ENCODE results near the gene HEPHL1.

The HEPHL1 gene

DNA sequence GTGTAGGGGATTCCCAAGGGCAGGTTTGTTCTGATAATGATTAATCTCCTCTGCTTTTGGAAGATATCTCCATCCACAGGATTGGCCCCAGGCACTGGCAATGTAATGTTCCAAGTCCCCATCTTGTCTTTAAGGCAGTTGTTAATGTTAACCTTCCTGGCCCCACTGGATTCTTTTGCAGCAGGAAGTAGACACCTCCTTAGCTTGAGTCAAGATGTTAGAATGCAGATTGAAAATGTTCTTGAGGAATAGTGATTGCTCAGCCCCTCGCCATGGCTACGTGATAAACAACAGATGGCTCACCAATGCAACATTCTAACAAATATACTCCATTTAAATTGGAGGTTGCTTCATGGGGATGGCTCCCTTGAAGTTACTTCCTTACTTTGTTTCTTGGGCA lies 7.3 kb downstream of the HEPHL1 start:
- H3K9me2 ChIP-seq (replicated peaks; ENCODE audit: insufficient read depth, low read length): no peaks in the 10 kb centered on the region
- TF ChIP-seq, protein P1, sequence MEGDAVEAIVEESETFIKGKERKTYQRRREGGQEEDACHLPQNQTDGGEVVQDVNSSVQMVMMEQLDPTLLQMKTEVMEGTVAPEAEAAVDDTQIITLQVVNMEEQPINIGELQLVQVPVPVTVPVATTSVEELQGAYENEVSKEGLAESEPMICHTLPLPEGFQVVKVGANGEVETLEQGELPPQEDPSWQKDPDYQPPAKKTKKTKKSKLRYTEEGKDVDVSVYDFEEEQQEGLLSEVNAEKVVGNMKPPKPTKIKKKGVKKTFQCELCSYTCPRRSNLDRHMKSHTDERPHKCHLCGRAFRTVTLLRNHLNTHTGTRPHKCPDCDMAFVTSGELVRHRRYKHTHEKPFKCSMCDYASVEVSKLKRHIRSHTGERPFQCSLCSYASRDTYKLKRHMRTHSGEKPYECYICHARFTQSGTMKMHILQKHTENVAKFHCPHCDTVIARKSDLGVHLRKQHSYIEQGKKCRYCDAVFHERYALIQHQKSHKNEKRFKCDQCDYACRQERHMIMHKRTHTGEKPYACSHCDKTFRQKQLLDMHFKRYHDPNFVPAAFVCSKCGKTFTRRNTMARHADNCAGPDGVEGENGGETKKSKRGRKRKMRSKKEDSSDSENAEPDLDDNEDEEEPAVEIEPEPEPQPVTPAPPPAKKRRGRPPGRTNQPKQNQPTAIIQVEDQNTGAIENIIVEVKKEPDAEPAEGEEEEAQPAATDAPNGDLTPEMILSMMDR (IDR thresholded peaks at IDR 0.05; ENCODE audit: low read length): no peak
- TF ChIP-seq EZH2 (optimal IDR thresholded peaks at IDR 0.05; ENCODE audit: low read depth, low read length) (no peak), EZH2phosphoT487 (IDR thresholded peaks at IDR 0.05; ENCODE audit: low read length) (no peak)
- H2AFZ ChIP-seq (ENCODE audit: low read length): no peak overlapping the region
- no peaks in the 10 kb centered on the region for H3K79me2 ChIP-seq (ENCODE audit: low read length)
- no peak overlapping the region for H3K4me3 ChIP-seq (ENCODE audit: low read length)
- no peaks in the 10 kb centered on the region for H3K27me3 ChIP-seq (replicated peaks; ENCODE audit: insufficient read depth, low read length)
- H3K4me1 ChIP-seq (ENCODE audit: low read length): no peaks in the 10 kb centered on the region
- H3K27ac ChIP-seq (ENCODE audit: low read length): no peak overlapping the region
- no peaks in the 10 kb centered on the region for H4K20me1 ChIP-seq (ENCODE audit: insufficient read depth, low read length)
- H3F3A ChIP-seq (ENCODE audit: insufficient read depth, low read length): no peaks in the 10 kb centered on the region
- H3K4me2 ChIP-seq (ENCODE audit: low read depth, low read length): no peak overlapping the region
- H3K9ac ChIP-seq (ENCODE audit: low read length): no peak overlapping the region
- no peaks in the 10 kb centered on the region for H3K36me3 ChIP-seq (replicated peaks; ENCODE audit: insufficient read depth, low read length)
- no peak for DNase-seq
- no peaks in the 10 kb centered on the region for H3K9me3 ChIP-seq (replicated peaks; ENCODE audit: insufficient read depth, low read length)

DNA sequence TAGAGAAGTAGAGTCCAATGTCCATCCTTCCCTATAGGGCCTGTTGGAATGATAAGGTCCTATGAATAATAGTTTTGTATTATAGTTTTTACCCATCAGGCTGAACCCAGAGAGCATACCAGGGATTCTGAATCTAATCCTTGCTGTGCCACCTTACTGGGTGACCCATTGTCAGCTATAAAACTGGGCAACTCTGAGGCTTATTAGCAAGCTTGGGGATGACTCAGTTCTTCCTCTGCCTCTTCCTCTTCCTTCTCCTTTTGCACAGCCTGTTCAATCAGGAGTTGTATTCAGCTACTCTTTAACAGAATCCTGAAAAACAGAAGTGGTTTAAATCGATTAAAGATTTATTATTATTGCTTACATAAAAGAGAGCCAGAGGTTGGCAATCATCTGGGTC lies 8.9 kb downstream of the HEPHL1 start:
- H2AFZ ChIP-seq (ENCODE audit: low read length): no peak overlapping the region
- H3K9me2 ChIP-seq (replicated peaks; ENCODE audit: insufficient read depth, low read length): no peaks in the 10 kb centered on the region
- no peaks in the 10 kb centered on the region for H3K4me1 ChIP-seq (ENCODE audit: low read length)
- H3K9ac ChIP-seq (ENCODE audit: low read length): no peak overlapping the region
- TF ChIP-seq EZH2 (optimal IDR thresholded peaks at IDR 0.05; ENCODE audit: low read depth, low read length) (no peak), EZH2phosphoT487 (IDR thresholded peaks at IDR 0.05; ENCODE audit: low read length) (no peak)
- TF ChIP-seq, protein P1 (IDR thresholded peaks at IDR 0.05; ENCODE audit: low read length): no peak
- H3K4me3 ChIP-seq (ENCODE audit: low read length): no peak overlapping the region
- no peak overlapping the region for H3K27ac ChIP-seq (ENCODE audit: low read length)
- no peaks in the 10 kb centered on the region for H3K36me3 ChIP-seq (replicated peaks; ENCODE audit: insufficient read depth, low read length)
- no peaks in the 10 kb centered on the region for H3K27me3 ChIP-seq (replicated peaks; ENCODE audit: insufficient read depth, low read length)
- no peaks in the 10 kb centered on the region for H3K9me3 ChIP-seq (replicated peaks; ENCODE audit: insufficient read depth, low read length)
- no peak overlapping the region for H3K4me2 ChIP-seq (ENCODE audit: low read depth, low read length)
- H4K20me1 ChIP-seq (ENCODE audit: insufficient read depth, low read length): no peaks in the 10 kb centered on the region
- no peaks in the 10 kb centered on the region for H3F3A ChIP-seq (ENCODE audit: insufficient read depth, low read length)
- no peak for DNase-seq
- H3K79me2 ChIP-seq (ENCODE audit: low read length): no peaks in the 10 kb centered on the region

DNA sequence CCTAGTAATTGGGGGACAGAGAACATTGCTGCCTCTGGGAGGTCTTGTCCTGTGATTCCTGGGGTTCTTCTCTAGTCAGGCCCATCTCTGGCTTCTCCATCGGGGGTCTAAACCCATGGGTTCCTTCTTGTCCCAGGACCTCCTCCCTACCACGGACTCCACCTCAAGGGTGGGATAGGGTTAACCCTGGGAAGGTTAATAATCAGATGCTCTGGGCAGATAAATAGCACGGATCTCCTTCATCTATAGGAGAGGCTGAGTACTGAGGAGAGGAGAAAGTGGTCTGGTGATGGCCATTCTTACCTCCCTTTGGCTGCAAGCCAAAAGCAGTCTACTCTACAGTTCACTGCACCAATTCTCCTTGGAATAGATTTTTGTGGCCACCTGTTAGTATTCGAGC lies 10.5 kb downstream of the HEPHL1 start:
- TF ChIP-seq EZH2 (optimal IDR thresholded peaks at IDR 0.05; ENCODE audit: low read depth, low read length): no peak
- TF ChIP-seq, protein P1 (IDR thresholded peaks at IDR 0.05; ENCODE audit: low read length): no peak
- TF ChIP-seq EZH2phosphoT487 (IDR thresholded peaks at IDR 0.05; ENCODE audit: low read length): no peak
- Histone ChIP-seq H3K9me2 (replicated peaks; ENCODE audit: insufficient read depth, low read length) (no peaks in the 10 kb centered on the region), H3K4me3 (ENCODE audit: low read length) (no peak overlapping the region), H4K20me1 (ENCODE audit: insufficient read depth, low read length) (no peaks in the 10 kb centered on the region), H3K36me3 (replicated peaks; ENCODE audit: insufficient read depth, low read length) (no peaks in the 10 kb centered on the region), H3K27me3 (replicated peaks; ENCODE audit: insufficient read depth, low read length) (no peaks in the 10 kb centered on the region), H3K4me2 (ENCODE audit: low read depth, low read length) (no peak overlapping the region), H3K79me2 (ENCODE audit: low read length) (no peaks in the 10 kb centered on the region), H3K4me1 (ENCODE audit: low read length) (no peaks in the 10 kb centered on the region), H3F3A (ENCODE audit: insufficient read depth, low read length) (no peaks in the 10 kb centered on the region), H3K9ac (ENCODE audit: low read length) (no peak overlapping the region), H3K9me3 (replicated peaks; ENCODE audit: insufficient read depth, low read length) (no peaks in the 10 kb centered on the region), H3K27ac (ENCODE audit: low read length) (no peak overlapping the region), H2AFZ (ENCODE audit: low read length) (no peak overlapping the region)
- DNase-seq: no peak
